Astrocyte of the cerebellum (primary cell): ENCODE results near the gene CTSW.
"Not testable (repeated sequence)": the region's sequence is repeated elsewhere in the genome, so short reads cannot be mapped to it uniquely, and the experiment has no call there.

ENCODE experiments used
- DNase-seq: peaks from one replicate; pipeline ENCODE4 v3.0.0-alpha.2; 2011; ENCODE audit warnings: low read depth
- H3K4me3 ChIP-seq: 2 replicates; pipeline ENCODE4 v1.5.1; 2011; ENCODE audit warnings: mild to moderate bottlenecking, low read depth, low read length, moderate library complexity
- CTCF ChIP-seq: IDR thresholded peaks from 2 replicates; pipeline ENCODE4 v1.5.1; 2012; ENCODE audit warnings: low read length, low read depth, moderate library complexity, mild to moderate bottlenecking; ENCODE audit errors: missing control alignments
- in situ Hi-C: cut with HindIII; loops from 2 replicates; pipeline ENCODE4 v1.10.0; 2017; ENCODE audit warnings: low sequenced_read_pairs

Gene CTSW

GRCh38 chr11:65879617-65880016 is at the start of gene CTSW:
Gene CTSW (plus strand): TSS chr11:65879837. CDS start chr11:65879855, 18 bp downstream.
- no peak within 1 kb of the TSS for H3K4me3 ChIP-seq
- no peak for DNase-seq
- in situ Hi-C loops: no loop called here
- no peak for TF ChIP-seq CTCF

- DNase-seq, H3K4me3 ChIP-seq, in situ Hi-C loops: not testable (repeated sequence)
These were observed 47.4 kb upstream of the CTSW start for GRCh38 chr11:65832231-65832630.

- TF ChIP-seq CTCF: no peak
- in situ Hi-C loops: no loop called here
- peak; percentile 80 for DNase-seq
These were observed 46.2 kb upstream of the CTSW start, which contains the start of gene SNX32 for GRCh38 chr11:65833297-65834030. Gene SNX32 (plus strand): TSS chr11:65833963. CDS start chr11:65834066, 103 bp downstream.

GRCh38 chr11:65834202-65834601 is 45.4 kb upstream of the CTSW start:
- TF ChIP-seq CTCF: no peak
- H3K4me3 ChIP-seq: peak overlapping the region; percentile 74
- in situ Hi-C loops: no loop called here
- DNase-seq: no peak

More at GRCh38 chr11:65833297-65834030, 46.2 kb upstream of the CTSW start, which contains the start of gene SNX32:
- H3K4me3 ChIP-seq: peak within 1 kb of the TSS; percentile 74

- no peak overlapping the region for H3K4me3 ChIP-seq
- no peak for DNase-seq
- in situ Hi-C loops: no loop called here
- TF ChIP-seq CTCF: no peak
These were observed 37.5 kb upstream of the CTSW start for GRCh38 chr11:65842144-65842543.

GRCh38 chr11:65843811-65844210 is 35.8 kb upstream of the CTSW start:
- in situ Hi-C loops: no loop called here

More at GRCh38 chr11:65843811-65844210, 35.8 kb upstream of the CTSW start:
- no peak overlapping the region for H3K4me3 ChIP-seq
- TF ChIP-seq CTCF: no peak
- no peak for DNase-seq
